K562 (cell line): ENCODE data around the gene HOXB5. TPM values are rescaled to one million over a fixed set of nuclear protein-coding genes. Genes with fewer than 3 reads are reported as not detected.

Experiments used
- AFF4 ChIP-seq: sonication (generic); formaldehyde crosslinking; IDR thresholded peaks from 2 replicates; pipeline ENCODE4 v1.8.0; 2023; ENCODE audit warnings: mild to moderate bottlenecking, missing genetic modification reagents
- CREB1 ChIP-seq, 2 experiments: sonication (generic) in 1 of 2; formaldehyde crosslinking in 1 of 2; IDR thresholded peaks; 2 replicates each; pipeline versions ENCODE4 v1.6.1 to v1.8.0; 2012 to 2022; ENCODE audit warnings: inconsistent platforms in 1 of 2, mild to moderate bottlenecking in 1 of 2, missing genetic modification reagents in 1 of 2, moderate library complexity in 1 of 2
- ETV1 ChIP-seq: fragments of 450-650 bp; conservative IDR thresholded peaks from 2 replicates; pipeline ENCODE4 v1.6.1; 2016; ENCODE audit warnings: missing genetic modification characterization, control low read depth, low read depth, missing compliant biosample characterization
- JUND ChIP-seq, 2 experiments: IDR thresholded peaks; 2 replicates in 1 of 2; 3 replicates in 1 of 2; pipeline ENCODE4 v1.6.1; 2011; ENCODE audit warnings: borderline replicate concordance in 2 of 2, low read depth in 2 of 2, low read length in 2 of 2, improper control_type of control experiment in 1 of 2, missing biosample characterization in 1 of 2, missing genetic modification characterization in 1 of 2, missing genetic modification reagents in 1 of 2
- NEUROD1 ChIP-seq: fragments of 150-350 bp; IDR thresholded peaks from 2 replicates; pipeline ENCODE4 v1.6.1; 2014; ENCODE audit warnings: borderline replicate concordance, low read length, low read depth; ENCODE audit not compliant: partially characterized antibody
- PHB ChIP-seq: fragments of 250-450 bp; sonication (Bioruptor Pico); IDR thresholded peaks from 2 replicates; pipeline ENCODE4 v1.5.0; 2021
- POLR2G ChIP-seq: fragments of 200-400 bp; formaldehyde crosslinking; IDR thresholded peaks from 2 replicates; pipeline ENCODE4 v1.6.1; 2017; ENCODE audit warnings: low read depth, mild to moderate bottlenecking, antibody characterized with exemption, low read length, moderate library complexity
- POLR3A ChIP-seq: IDR thresholded peaks from 2 replicates; pipeline ENCODE4 v1.6.1; 2011; ENCODE audit warnings: borderline replicate concordance, mild to moderate bottlenecking, moderate library complexity; ENCODE audit not compliant: insufficient read length, insufficient read depth; ENCODE audit errors: extremely low read depth
- RBM15 ChIP-seq: fragments of 200-400 bp; formaldehyde crosslinking; IDR thresholded peaks from 2 replicates; pipeline ENCODE4 v1.6.1; 2018; ENCODE audit warnings: mild to moderate bottlenecking, low read length, moderate library complexity; ENCODE audit not compliant: insufficient read depth
- RBM22 ChIP-seq: fragments of 200-400 bp; formaldehyde crosslinking; IDR thresholded peaks from 2 replicates; pipeline ENCODE4 v1.6.1; 2018; ENCODE audit warnings: low read length, low read depth; ENCODE audit not compliant: poor library complexity, severe bottlenecking
- ZNF133 ChIP-seq: fragments of 250-450 bp; sonication (Bioruptor Pico); IDR thresholded peaks from 2 replicates; pipeline ENCODE4 v1.4.0; 2020; ENCODE audit warnings: mild to moderate bottlenecking
- ZNF174 ChIP-seq: fragments of 250-450 bp; sonication (Bioruptor Pico); IDR thresholded peaks from 2 replicates; pipeline ENCODE4 v1.4.0; 2020; ENCODE audit warnings: mild to moderate bottlenecking
- ZNF280B ChIP-seq: fragments of 250-450 bp; sonication (Bioruptor Pico); IDR thresholded peaks from 2 replicates; pipeline ENCODE4 v1.5.1; 2021; ENCODE audit warnings: mild to moderate bottlenecking
- polyA plus RNA-seq, 8 experiments: library from polyadenylated mRNA; depleted of rRNA in 4 of 8; stranded (reverse) in 5 of 8; unstranded in 3 of 8; fragments of >200 nt; fragmentation: Nextera tagmentation in 2 of 8; fragmentation: Illumina TruSeq in 1 of 8; extraction: Ambion mirVana in 2 of 8; extraction: Trizol in 1 of 8; gene quantifications; 2 replicates each; pipeline versions ENCODE4 v1.2.1 to v1.2.3, GENCODE V29; 2011 to 2014; ENCODE audit warnings: inconsistent platforms in 1 of 8, missing spikeins in 1 of 8
- total RNA-seq, 7 experiments: library from RNA; depleted of rRNA in 6 of 7; stranded (reverse); fragments of >200 nt in 6 of 7; fragmentation: Illumina TruSeq in 2 of 7; extraction: Trizol in 2 of 7; gene quantifications; 2 replicates each; pipeline versions ENCODE4 v1.2.1 to v1.2.3, GENCODE V29; 2011 to 2021; ENCODE audit warnings: low replicate concordance in 1 of 7

HOXB5 gene
- total and polyA plus RNA-seq, 9 of the 15 experiments (the other 6 are each of a cell fraction or from before 2014, with no cell fraction given), result 0.24 to 2.7 (median 0.65) TPM

- TF ChIP-seq ETV1 (no peak), CREB1 (IDR thresholded peaks at IDR 0.05) (no peak), CREB1 (CRISPR knock-in tag; IDR thresholded peaks at IDR 0.05) (no peak), RBM15 (no peak), JUND (IDR thresholded peaks at IDR 0.05; ENCODE audit: borderline replicate concordance, low read depth, low read length) (no peak), JUND (tag; IDR thresholded peaks at IDR 0.05; ENCODE audit: borderline replicate concordance, low read depth, low read length) (no peak), PHB (CRISPR knock-in tag) (no peak), POLR3A (no peak), RBM22 (peak; percentile 74), POLR2G (peak; percentile 74), AFF4 (CRISPR knock-in tag) (no peak), ZNF133 (CRISPR knock-in tag) (no peak), ZNF174 (CRISPR knock-in tag) (no peak), NEUROD1 (no peak), ZNF280B (CRISPR knock-in tag) (no peak)
- TF ChIP-seq, all 486 proteins: peak for 4
These were observed 24.1 kb upstream of the HOXB5 start (continued) for GRCh38 chr17:48617471-48618255.
